DND-41 (cell line): ENCODE measurements around the gene BFAR.
"Not testable (repeated sequence)": the region's sequence is repeated elsewhere in the genome, so short reads cannot be mapped to it uniquely, and the experiment has no call there.

ENCODE experiments used
- ATAC-seq: fragments of 200-7000 bp; cut with Tn5 transposase; 3 replicates; pipeline ENCODE4 v1.9.1; 2021; ENCODE audit warnings: low read depth; ENCODE audit not compliant: insufficient read depth
- DNase-seq: peaks from one replicate; pipeline ENCODE4 v3.0.0-alpha.2; 2020
- H2AFZ ChIP-seq: 2 replicates; pipeline ENCODE4 v1.6.0; 2012; ENCODE audit warnings: low read depth, low read length
- H3K27ac ChIP-seq: 2 replicates; pipeline ENCODE4 v1.5.1; 2012; ENCODE audit warnings: low read length, inconsistent platforms
- H3K27me3 ChIP-seq: fragments of 200-600 bp; sonication (generic); 2 replicates; pipeline ENCODE4 v1.6.0; 2012; ENCODE audit warnings: low read length, mild to moderate bottlenecking, inconsistent platforms; ENCODE audit not compliant: insufficient read depth, poor library complexity
- H3K36me3 ChIP-seq: 2 replicates; pipeline ENCODE4 v1.5.1; 2012; ENCODE audit warnings: low read length, inconsistent platforms; ENCODE audit not compliant: insufficient read depth
- H3K4me1 ChIP-seq: 2 replicates; pipeline ENCODE4 v1.5.1; 2012; ENCODE audit warnings: mild to moderate bottlenecking, low read length; ENCODE audit not compliant: insufficient read depth
- H3K4me2 ChIP-seq: 2 replicates; pipeline ENCODE4 v1.6.0; 2012; ENCODE audit warnings: mild to moderate bottlenecking, moderate library complexity, low read length, inconsistent platforms; ENCODE audit not compliant: insufficient read depth
- H3K4me3 ChIP-seq, 2 experiments: fragments of 200-600 bp in 1 of 2; shearing (Covaris generic) in 1 of 2; 2 replicates each; pipeline ENCODE4 v1.5.1; 2012 to 2016; ENCODE audit warnings: inconsistent platforms in 2 of 2, low read length in 2 of 2, mild to moderate bottlenecking in 2 of 2, low read depth in 1 of 2, moderate library complexity in 1 of 2
- H3K79me2 ChIP-seq: 2 replicates; pipeline ENCODE4 v1.6.0; 2012; ENCODE audit warnings: low read length, inconsistent platforms; ENCODE audit not compliant: insufficient read depth
- H3K9ac ChIP-seq: 2 replicates; pipeline ENCODE4 v1.6.0; 2012; ENCODE audit warnings: low read depth, mild to moderate bottlenecking, inconsistent platforms, low read length, moderate library complexity
- H3K9me3 ChIP-seq: 2 replicates; pipeline ENCODE4 v1.5.1; 2012; ENCODE audit warnings: low read length, moderate library complexity, mild to moderate bottlenecking, inconsistent platforms; ENCODE audit not compliant: insufficient read depth, severe bottlenecking
- H4K20me1 ChIP-seq: 2 replicates; pipeline ENCODE4 v1.6.0; 2012; ENCODE audit warnings: low read length; ENCODE audit not compliant: insufficient read depth
- EZH2 ChIP-seq: IDR thresholded peaks from 3 replicates; pipeline ENCODE4 v1.6.1; 2012; ENCODE audit warnings: borderline replicate concordance, low read depth, mild to moderate bottlenecking, moderate library complexity, low read length, inconsistent platforms; ENCODE audit not compliant: severe bottlenecking
- TF ChIP-seq, protein P1 (sequence below): IDR thresholded peaks from 2 replicates; pipeline ENCODE4 v1.5.1; 2012; ENCODE audit warnings: borderline replicate concordance, low read length, moderate library complexity, mild to moderate bottlenecking; ENCODE audit not compliant: poor library complexity, severe bottlenecking; ENCODE audit errors: extremely low read depth

Gene BFAR

DNA sequence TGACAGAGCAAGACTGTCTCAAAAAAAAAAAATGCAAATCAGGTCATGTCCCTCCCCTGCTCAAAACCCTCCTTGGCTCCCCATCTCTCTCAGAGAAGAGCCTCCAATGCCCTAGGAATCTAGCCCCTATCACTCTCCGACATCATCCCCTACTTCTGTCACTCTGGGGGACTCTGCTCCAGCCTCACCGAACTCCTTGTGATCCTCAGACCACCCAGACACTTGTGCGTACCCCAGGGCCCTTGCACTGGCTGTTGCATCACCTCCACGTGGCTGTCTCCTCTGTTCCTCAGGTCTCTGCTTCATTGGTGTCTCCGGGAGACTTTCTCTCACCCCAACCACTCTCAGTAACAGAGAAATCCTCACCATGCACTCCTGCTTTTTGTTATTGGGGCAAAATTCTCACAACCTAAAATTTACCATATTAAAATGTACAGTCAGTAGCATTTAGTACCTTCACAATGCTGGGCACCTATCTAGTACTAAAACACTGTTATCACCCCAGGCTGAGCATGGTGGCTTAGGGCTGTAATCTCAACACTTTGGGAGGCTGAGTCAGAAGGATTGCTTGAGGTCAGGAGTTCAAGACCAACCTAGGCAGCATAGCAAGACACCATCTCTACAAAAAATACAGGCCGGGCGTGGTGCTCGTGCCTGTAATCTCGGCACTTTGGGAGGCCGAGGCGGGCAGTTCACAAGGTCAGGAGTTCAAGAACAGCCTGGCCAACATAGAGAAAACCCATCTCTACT, 46.2 kb downstream of the BFAR start:
- DNase-seq (no peak), ATAC-seq (no peak)
- no peak overlapping the region for H3K4me3 ChIP-seq
- no peaks in the 10 kb centered on the region for H3K36me3 ChIP-seq
- no peaks in the 10 kb centered on the region for H3K27me3 ChIP-seq
- H3K9ac ChIP-seq, result no peak overlapping the region
- no peaks in the 10 kb centered on the region for H3K4me1 ChIP-seq
- H3K9me3 ChIP-seq, result no peaks in the 10 kb centered on the region
- H4K20me1 ChIP-seq, result no peaks in the 10 kb centered on the region
- H3K27ac ChIP-seq, result no peak overlapping the region
- H3K4me2 ChIP-seq, result no peak overlapping the region
- no peak overlapping the region for H2AFZ ChIP-seq
- H3K79me2 ChIP-seq, result no peaks in the 10 kb centered on the region
- TF ChIP-seq, protein P1, sequence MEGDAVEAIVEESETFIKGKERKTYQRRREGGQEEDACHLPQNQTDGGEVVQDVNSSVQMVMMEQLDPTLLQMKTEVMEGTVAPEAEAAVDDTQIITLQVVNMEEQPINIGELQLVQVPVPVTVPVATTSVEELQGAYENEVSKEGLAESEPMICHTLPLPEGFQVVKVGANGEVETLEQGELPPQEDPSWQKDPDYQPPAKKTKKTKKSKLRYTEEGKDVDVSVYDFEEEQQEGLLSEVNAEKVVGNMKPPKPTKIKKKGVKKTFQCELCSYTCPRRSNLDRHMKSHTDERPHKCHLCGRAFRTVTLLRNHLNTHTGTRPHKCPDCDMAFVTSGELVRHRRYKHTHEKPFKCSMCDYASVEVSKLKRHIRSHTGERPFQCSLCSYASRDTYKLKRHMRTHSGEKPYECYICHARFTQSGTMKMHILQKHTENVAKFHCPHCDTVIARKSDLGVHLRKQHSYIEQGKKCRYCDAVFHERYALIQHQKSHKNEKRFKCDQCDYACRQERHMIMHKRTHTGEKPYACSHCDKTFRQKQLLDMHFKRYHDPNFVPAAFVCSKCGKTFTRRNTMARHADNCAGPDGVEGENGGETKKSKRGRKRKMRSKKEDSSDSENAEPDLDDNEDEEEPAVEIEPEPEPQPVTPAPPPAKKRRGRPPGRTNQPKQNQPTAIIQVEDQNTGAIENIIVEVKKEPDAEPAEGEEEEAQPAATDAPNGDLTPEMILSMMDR, result no peak
- TF ChIP-seq EZH2, result no peak

DNA sequence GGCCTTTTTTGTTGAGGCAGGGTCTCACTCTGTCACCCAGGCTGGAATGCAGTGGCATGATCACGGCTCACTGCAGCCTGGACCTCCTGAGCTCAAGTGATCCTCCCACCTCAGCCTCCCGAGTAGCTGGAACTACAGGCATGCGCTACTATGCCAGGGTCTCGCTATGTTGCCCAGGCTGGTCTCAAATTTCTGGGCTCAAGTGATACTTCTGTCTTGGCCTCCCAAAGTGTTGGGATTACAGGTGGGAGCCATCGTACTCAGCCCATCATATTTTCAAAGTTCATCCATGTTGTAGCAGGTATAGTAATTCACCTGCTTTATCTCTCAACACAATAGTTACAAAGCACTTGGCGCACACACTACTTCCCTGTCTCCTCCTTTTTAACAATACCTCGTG, 47.6 kb downstream of the BFAR start:
- not testable (repeated sequence) for H3K9ac ChIP-seq, H3K27me3 ChIP-seq, H3K36me3 ChIP-seq, DNase-seq, H3K4me3 ChIP-seq, H3K9me3 ChIP-seq, H4K20me1 ChIP-seq, H3K79me2 ChIP-seq, H3K27ac ChIP-seq, ATAC-seq, H2AFZ ChIP-seq, H3K4me1 ChIP-seq, H3K4me2 ChIP-seq

DNA sequence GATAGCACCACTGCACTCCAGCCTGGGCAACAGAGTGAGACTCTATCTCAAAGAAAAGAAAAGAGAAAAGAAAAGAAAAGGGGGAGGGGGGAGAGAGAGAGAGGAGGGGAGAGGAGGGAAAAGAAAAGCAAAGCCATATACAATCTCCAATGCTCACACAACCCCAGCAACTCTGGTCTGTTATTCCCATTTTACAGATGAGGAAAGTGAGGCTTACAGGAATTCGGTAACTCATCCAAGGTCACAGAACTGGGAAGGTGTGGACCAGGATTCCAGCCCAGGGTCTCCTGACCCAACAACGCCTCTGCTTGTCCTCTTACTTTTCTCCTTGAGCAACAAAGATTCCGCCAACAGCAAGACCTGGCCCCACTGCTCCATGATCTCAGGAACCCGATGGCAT, 48.4 kb downstream of the BFAR start:
- Histone ChIP-seq H4K20me1 (no peaks in the 10 kb centered on the region), H3K4me1 (no peaks in the 10 kb centered on the region), H3K36me3 (no peaks in the 10 kb centered on the region), H3K9ac (no peak overlapping the region), H3K27me3 (no peaks in the 10 kb centered on the region), H3K9me3 (no peaks in the 10 kb centered on the region), H3K79me2 (no peaks in the 10 kb centered on the region), H3K4me3 (no peak overlapping the region), H2AFZ (no peak overlapping the region), H3K4me2 (no peak overlapping the region), H3K27ac (no peak overlapping the region)
- no peak for DNase-seq
- TF ChIP-seq, protein P1, result no peak
- TF ChIP-seq EZH2, result no peak
- no peak for ATAC-seq

DNA sequence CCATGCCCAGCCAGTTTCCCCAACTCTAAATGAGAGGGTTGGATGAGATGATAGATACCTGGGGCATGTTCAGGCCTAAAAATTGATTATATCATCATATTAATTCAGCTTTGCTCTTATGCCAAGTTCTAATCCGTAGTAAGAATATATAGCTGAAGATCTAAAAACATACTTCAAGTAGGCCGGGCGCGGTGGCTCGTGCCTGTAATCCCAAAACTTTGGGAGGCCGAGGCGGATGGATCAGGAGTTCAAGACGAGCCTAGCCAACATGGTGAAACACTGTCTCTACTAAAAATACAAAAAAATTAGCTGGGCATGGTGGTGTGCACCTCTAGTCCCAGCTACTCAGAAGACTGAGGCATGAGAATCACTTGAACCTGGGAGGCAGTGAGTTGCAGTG, 49.4 kb downstream of the BFAR start:
- ATAC-seq, result no peak
- H3K27me3 ChIP-seq, result no peaks in the 10 kb centered on the region
- H3K36me3 ChIP-seq, result no peaks in the 10 kb centered on the region
- H3K4me3 ChIP-seq, result no peak overlapping the region
- DNase-seq, result no peak
- no peaks in the 10 kb centered on the region for H4K20me1 ChIP-seq
- no peaks in the 10 kb centered on the region for H3K4me1 ChIP-seq
- no peak overlapping the region for H3K27ac ChIP-seq
- TF ChIP-seq, protein P1, result no peak
- TF ChIP-seq EZH2, result no peak
- H3K9me3 ChIP-seq, result no peaks in the 10 kb centered on the region
- no peak overlapping the region for H3K4me2 ChIP-seq
- no peak overlapping the region for H3K9ac ChIP-seq
- no peak overlapping the region for H2AFZ ChIP-seq
- no peaks in the 10 kb centered on the region for H3K79me2 ChIP-seq

DNA sequence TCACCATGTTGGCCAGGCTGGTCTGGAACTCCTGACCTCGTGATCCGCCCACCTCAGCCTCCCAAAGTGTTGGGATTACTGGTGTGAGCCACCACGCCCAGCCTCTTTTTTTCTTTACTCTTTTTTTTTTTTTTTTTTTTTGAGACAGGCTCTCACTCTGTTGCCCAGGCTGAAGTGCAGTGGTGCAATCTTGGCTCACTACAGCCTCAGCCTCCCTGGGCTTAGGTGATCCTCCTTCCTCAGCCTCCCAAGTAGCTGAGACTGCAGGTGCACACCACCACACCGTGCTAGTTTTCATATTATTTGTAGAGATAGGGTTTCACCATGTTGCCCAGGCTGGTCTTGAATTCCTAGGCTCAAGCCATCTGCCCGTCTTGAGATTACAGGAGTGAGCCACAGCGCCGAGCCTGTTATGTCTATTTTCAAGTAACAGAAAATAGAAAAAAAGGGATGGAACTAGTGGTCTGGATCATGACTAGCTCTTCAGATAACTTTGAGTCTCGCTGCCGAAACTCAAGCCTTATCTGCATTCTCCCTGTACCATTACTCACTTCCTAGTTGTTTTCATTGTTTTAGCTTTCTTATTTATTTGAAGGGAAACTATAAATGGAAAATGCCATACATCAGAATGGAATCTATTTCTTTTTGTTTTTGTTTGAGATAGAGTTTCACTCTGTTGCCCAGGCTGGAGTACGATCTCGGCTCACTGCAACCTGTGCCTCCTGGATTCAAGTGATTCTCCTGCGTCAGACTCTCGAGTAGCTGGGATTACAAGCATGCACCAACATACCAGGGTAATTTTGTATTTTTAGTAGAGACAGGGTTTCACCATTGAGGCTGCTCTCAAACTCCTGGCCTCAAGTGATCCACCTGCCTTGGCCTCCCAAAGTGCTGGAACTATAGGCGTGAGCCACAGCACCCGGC, 53.4 kb downstream of the BFAR start:
- H3K4me3 ChIP-seq, H3K4me1 ChIP-seq, H3K9me3 ChIP-seq, H3K79me2 ChIP-seq, H3K9ac ChIP-seq, DNase-seq, H4K20me1 ChIP-seq, H3K27me3 ChIP-seq, H3K4me2 ChIP-seq, ATAC-seq, H3K27ac ChIP-seq, H2AFZ ChIP-seq, H3K36me3 ChIP-seq: not testable (repeated sequence)
